Hematopoietic multipotent progenitor cell treated with erythropoietin and hydrocortisone succinate and interleukin-3 and kit ligand, for 15 days (in vitro differentiated cells): Measurements from ENCODE around the gene SPARCL1.
"Not testable (repeated sequence)": the region's sequence is repeated elsewhere in the genome, so short reads cannot be mapped to it uniquely, and the experiment has no call there.

Experiments
- DNase-seq: peaks from one replicate; pipeline ENCODE4 v3.0.0-alpha.2; 2015; ENCODE audit warnings: low spot score

Gene SPARCL1, protein sequence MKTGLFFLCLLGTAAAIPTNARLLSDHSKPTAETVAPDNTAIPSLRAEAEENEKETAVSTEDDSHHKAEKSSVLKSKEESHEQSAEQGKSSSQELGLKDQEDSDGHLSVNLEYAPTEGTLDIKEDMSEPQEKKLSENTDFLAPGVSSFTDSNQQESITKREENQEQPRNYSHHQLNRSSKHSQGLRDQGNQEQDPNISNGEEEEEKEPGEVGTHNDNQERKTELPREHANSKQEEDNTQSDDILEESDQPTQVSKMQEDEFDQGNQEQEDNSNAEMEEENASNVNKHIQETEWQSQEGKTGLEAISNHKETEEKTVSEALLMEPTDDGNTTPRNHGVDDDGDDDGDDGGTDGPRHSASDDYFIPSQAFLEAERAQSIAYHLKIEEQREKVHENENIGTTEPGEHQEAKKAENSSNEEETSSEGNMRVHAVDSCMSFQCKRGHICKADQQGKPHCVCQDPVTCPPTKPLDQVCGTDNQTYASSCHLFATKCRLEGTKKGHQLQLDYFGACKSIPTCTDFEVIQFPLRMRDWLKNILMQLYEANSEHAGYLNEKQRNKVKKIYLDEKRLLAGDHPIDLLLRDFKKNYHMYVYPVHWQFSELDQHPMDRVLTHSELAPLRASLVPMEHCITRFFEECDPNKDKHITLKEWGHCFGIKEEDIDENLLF

DNA sequence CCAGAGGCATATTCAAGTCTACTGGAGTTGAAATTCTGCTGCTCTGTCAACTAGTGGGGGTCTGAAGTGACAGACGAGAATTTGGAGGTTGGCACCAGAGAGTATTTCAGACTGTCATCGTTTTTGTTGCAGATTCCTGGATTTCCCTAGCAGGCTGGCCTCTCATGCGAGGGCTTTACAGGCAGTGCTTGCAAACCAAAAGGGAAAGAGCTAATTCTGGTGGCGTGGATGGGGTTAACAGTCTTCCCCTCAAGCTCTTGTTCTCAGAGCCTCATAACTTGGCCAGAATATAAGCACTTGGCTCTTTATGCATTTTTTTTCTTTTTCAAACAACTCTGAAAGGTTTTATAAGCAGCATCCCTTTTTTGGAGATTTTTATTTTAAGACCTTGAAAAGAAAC, at the start of gene SPARCL1:
TSS of gene SPARCL1 (minus strand) at position 190 of the 400 bp plus-strand sequence. CDS start 29,802 bp downstream, outside the sequence.
- no peak for DNase-seq

DNA sequence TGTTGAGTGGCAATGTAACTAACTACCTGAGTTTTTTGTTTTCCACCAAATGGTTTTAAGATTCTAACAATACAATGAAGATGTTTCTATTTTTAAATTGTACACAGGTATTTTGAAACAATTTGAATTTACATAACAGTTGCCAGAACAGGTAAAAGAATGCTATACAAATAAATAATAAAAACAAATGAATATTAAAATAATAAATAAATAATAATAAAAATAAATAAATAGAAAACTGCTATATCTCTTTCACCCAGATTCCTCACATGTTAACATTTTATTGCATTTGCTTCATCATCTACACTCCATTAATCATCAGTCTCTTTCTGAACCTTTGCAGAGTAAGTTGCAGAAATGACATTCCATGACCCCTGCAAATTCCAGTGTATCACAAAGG, 46.8 kb upstream of the SPARCL1 start:
- DNase-seq, result no peak

DNA sequence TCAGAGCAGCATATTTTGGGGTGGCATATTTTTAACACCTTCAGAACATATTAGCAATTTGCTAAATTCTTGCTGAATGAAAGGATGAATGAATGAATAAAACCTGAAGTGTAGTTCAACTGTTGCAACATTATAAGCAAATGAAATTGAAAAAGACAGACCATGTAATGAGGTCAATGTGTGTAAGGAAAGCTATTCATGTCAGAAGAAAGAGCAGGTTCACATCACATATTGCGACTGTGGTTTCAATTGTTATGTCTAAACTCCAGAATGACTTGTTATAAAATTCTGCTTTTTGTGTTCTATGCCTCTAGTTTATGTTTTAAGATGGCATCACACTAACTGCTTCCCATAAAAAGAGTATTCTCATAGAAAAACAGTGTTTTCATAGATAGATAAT, 46.2 kb upstream of the SPARCL1 start:
- DNase-seq, result no peak

DNA sequence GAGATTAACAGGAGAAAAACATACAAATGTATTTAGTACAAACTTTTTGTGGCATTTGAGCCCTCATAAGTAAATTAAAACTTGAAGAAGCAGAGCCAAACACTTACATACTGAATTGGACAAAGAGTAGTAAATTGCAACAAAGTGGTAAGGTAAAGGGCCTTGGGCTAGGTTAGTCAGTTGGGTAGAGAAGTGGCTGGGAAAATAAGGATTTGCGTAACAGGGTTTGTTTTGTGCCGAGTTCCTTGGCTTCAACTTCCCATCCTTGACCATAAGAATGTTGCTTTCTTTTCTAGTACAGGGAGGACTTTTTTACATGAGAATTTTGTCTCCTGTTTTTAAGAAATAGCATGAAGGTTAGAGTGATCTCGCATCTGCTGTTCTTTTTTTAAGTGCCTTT, 45.8 kb upstream of the SPARCL1 start:
- no peak for DNase-seq

DNA sequence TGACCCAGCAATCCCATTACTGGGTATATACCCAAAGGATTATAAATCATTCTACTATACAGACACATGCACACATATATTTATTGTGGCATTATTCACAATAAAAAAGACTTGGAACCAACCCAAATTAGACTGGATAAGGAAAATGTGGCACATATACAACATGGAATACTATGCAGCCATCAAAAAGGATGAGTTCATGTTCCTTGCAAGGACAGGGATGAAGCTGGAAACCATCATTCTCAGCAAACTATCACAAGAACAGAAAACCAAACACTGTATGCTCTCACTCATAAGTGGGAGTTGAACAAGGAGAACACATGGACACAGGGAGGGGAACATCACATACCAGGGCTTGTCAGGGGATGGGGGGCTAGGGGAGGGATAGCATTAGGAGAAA, 45.2 kb upstream of the SPARCL1 start:
- not testable (repeated sequence) for DNase-seq

DNA sequence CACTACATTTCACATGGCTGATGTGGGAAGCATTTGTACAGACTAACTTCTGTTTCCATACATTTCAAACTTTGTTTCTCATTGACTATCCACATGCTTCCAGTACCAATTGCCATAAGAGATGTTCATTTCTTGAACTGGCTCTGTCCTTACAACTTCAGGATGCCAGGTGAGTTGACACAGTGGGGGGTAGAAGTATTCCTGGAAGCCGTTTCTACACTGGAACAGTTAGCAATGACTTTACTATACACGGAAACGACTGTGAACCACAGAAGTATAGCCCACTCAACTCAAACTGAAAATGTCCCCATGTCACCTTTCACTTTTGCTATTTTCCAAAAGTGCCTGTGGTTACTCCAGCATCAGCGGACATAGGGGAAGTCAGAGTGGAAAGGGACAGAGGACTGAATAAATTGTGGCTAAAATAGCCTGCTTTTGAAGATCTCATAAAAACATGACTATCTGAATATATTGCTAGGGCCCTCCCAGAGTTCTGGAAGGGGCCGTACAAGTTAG, 41.2 kb upstream of the SPARCL1 start:
- no peak for DNase-seq

DNA sequence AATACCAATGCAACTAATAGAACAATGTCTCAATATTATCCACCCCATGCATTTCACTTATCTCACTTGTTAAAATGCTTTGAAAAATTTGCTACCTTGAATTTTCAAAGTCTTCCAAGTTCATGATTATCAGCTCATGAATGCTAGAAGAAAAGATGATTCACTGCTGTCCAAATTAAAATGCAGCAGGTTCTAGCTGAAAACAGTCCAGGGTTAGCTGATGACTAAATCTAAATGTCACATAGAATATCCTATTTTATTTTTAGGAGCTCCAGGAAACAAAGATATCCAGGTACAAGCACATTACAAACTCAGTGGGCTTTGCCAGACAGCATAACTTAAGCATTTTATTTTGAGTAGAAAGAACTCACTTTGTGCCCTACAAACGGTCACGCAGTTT, 38.0 kb upstream of the SPARCL1 start:
- no peak for DNase-seq

DNA sequence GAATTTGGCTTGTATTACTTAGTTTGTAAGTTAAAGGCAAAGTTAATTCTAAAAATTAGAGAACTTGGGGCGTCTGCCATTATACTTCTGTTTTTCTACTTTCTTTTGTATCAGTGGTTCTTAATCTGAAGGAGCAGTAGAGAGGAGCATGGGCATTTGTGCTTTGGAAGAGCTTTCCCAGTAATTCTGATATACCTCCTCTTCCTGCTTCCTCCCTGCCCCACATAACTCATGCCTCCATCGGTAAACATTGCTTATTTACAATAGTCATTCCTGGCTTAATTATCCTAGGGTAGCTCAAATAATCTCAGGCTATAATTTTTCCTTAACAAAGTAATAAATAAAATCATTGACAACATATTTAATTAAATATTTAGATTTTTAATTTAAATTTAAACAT, 37.1 kb upstream of the SPARCL1 start:
- DNase-seq, result no peak

DNA sequence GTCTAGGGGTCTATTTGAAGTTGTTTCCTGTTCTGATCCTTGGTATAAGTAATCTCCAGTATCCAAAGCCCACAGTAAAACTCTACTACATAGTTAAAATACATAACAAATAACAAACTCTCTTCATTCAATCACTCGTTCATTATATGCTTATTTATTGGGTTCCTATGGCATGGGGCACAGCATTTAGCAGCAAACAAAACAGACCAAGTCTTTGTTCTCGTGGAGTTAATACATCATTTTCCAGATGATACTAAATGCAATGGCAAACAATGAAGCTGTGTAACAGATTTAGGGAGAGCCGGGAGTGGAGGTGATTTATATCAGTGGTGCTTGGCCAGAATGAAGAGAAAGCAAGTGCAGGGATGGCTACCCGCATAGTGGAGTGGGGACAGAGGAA, 36.6 kb upstream of the SPARCL1 start:
- no peak for DNase-seq

DNA sequence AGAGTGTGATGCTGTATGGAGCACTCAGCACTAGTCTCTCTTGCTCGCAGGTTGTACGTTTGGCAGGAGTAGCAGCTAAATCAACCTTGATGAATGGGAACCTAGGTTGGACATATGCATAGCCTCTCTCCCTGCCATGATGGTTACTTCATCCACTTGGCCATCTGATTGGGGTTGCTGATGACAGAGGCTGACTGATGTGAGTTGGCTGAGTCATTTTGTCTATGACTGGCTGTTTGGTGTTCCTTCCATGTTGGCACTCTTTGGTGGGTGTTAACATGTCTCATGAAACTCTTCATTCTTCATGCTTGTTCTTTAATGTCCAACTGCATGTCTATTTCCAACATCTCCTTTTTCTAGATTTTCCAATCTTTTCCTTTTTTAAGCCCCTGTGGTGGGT, 31.6 kb upstream of the SPARCL1 start:
- DNase-seq, result no peak

DNA sequence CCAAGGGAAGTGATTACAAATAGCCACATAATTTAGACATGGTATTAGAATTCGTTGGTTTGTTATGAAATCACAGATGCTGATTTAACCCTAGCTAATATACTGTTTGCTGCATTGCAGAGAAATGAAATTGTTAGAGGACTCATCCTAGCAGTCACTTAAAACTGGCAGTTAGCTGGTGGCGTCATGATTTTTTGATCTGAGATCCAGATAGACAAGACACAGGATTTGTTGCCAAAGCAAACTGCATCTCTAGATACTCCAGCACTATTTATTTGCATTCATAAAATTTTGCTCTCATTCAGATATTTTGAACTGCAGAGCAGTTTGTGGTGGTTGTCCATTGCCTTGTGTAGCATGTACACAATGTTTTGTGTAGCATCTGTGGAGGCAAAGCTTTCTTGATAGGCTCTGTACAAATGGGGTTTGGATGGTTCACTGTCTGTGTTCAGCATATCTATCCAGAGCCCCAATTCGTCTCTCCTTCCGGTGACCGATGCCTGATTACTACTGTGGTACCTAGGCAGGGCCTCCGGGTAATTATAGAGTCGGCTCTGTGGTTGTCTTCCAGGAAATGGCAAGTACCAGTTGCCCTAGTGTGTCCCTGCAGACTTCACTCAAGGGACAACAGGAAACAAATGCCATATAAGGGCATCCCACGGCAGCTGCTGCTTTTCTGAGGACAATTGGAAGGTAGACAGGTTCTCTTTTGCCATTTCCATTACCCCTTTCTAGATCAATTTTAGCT, 30.1 kb upstream of the SPARCL1 start:
- no peak for DNase-seq

DNA sequence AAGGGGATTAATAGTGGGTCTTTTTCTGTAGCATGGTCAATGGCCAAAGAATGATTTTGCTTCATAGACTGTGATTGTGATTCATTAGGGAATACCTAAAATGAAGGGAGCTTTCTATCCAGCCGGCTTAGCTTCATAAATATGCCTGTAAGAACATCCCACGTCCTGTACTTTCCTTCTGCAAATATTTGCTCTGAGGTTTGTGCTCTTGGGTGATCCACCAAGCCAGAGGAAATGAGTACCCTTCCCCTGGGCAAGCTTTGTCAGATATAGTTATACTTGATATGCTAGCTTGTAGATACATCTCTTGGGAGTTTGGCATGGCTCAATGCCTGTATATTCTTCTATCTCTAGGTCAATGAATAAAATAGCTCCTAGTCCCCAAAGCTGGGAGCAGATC, 28.2 kb upstream of the SPARCL1 start:
- no peak for DNase-seq

DNA sequence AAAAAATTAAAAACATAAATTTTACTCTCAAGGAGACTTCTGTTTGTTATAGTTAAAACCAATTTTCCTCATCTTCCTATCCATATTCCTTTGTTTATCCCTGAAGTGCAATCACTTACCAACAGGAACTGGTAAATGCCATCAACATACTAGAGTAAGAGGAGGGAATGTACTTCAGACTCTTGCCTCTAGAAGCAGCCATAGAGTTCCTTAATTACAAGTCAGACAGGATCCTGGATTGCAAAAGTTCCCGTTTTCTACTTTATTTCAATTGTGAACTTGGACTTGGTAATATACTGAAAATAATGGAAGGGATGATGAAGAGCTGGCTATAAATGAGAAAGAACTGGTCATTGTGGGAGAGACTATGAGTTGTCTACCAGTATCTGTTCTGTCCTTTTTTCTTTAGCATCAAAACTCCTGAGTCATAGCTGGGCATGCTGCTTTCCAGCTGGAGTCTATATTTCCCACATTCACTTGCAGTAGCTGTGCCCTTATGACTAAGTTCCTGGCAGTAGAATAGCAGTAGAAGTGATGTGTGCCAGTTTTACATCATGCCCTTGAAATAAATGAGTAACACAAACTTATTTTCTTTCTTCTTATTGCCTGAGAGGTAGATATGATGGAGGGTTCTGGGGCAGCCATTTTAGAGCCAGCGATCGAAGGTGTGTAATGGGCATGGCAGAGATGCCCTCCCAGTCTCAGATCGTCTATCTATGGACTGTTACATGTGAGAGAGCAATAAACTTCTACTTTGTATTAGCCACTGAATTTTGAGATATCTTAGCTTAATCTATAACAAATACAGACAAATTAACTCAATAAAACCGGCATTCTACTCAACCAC, 26.8 kb upstream of the SPARCL1 start:
- DNase-seq, result no peak

DNA sequence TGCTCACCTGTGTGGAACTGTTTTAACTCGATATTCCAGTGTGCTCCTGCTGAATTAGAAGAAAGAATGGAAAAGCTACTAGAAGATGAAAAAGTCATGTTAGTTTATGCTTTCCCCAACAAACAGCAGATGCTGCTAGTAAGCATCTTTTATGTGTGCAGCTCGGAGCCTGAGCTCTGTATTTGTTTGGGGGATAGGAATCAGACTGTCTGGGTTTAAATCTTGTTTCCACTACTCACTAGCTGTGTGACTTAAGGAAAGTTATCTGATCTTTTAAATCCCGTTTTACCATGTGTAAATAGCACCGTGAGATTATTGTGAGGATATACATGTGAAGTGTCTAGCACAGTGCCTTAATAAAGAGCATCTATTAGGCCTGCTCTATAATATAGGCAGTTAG, 24.0 kb upstream of the SPARCL1 start:
- DNase-seq, result no peak

DNA sequence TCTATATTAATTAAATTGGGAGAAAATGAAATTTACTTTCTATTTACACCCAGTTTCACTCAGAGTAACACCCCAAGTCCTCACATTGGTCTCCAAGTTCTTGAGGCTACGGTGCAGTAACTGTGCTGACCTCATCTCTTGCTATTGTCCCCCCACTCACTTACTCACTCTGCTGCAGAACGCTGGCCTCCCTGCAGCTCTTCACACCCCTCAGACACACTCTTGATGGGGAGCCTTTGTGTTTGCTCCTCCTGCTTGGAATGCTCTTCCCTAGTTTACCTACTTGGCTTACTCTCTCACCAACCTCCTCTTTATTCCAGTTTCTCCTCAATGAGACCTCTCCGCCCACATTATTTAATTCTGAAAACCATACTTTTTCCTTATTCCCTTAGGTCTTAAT, 22.2 kb upstream of the SPARCL1 start:
- DNase-seq, result no peak

DNA sequence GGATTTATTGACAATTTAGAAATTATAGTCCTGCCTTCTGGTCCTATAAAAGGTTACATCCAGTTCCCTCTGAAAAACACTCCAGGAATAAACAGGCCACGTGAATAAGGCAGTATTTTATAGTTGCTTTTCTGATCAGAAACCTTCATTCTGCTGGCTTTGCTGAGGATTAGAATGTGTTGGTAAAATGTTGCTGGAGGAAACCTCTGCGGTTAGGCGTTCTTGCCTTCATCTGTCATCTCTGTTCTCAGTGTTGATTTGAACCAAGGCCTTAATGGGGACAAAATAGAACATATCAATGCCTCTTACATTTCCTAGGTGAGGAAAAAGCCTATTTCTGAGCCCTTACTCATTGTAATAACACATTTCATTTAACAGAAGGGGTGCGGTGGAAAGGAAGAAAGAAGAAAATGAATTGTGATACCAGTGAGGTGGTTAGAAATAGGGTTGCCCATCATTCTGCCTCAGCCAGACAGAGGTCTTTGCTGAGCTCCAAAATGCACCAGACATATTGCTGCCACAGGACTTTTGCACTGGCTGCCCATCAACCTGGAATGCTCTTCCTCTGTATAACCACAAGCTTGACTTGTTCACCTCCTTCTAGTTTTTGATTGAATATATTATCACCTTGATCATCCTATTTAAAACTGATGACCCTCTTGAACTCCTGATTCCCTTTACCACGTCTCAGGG, 18.0 kb upstream of the SPARCL1 start:
- no peak for DNase-seq

DNA sequence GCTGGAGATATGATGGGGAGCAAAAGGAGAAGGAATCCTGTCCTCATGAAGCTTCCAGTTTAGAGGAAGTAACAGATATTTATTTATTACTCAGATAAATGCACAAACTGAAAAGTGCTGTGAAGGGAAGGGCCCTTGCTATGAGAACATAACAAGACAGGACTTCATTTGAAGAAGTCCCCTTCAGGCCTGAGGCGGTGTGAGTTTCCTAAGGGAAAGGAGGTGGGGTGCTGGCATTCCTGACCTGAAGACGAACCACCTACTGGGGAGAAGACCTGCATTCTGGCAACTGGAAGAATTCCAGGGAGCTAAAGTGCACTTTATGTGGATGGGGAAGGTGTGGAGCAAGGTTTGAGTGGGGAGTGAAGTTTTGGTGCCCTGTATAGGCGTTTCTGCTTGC, 15.9 kb upstream of the SPARCL1 start:
- no peak for DNase-seq

DNA sequence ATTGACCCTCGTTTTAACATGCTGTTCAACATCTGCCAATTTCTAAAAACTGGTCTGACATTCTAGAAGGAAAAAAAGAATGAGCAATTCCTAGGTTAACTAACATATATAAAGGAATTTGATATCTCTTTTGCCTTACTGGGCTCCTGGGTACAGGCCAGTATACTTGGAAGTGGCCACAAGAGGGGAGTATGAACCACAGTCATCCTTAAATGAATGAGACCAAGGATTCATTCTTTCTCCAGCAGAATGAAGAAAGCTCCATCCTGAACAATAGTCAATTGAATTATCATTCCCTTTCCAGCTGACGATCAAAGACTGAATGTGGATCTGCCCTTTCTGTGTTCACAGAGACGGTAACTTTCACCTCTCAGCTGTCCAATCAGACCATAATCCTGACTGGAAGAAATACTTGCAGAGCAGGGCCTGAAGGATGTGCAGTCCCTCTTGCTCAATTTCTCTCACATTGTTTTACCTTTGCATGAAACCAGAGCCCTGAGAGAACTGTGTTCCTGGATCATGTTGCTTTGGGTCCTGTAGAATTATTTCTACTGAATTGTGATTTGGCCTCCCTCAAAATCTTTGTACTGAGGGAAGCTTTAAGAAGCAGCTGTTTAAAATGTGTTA, 14.8 kb upstream of the SPARCL1 start:
- no peak for DNase-seq

DNA sequence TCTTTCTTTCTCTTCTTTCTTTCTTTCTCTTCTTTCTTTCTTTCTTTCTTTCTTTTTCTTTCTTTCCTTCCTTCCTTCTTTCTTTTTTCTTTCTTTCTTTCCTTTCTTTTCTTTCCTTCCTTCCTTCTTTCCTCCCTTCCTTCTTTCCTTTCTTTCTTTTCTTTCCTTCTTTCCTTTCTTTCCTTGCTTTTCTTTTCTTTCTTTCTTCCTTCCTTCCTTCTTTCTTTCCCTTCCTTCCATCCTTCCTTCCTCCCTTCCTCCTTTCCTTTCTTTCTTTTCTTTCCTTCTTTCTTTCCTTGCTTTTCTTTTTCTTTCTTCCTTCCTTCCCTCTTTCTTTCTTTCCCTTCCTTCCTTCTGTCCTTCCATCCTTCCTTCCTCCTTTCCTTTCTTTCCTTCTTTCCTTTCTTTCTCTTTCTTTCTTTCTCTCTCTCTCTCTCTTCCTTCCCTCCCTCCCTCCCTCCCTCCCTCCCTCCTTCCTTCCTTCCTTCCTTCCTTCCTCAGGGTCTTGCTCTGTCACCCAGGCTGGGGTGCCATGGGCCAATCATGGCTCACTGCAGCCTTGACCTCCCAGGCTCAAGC, 13.6 kb upstream of the SPARCL1 start:
- no peak for DNase-seq

DNA sequence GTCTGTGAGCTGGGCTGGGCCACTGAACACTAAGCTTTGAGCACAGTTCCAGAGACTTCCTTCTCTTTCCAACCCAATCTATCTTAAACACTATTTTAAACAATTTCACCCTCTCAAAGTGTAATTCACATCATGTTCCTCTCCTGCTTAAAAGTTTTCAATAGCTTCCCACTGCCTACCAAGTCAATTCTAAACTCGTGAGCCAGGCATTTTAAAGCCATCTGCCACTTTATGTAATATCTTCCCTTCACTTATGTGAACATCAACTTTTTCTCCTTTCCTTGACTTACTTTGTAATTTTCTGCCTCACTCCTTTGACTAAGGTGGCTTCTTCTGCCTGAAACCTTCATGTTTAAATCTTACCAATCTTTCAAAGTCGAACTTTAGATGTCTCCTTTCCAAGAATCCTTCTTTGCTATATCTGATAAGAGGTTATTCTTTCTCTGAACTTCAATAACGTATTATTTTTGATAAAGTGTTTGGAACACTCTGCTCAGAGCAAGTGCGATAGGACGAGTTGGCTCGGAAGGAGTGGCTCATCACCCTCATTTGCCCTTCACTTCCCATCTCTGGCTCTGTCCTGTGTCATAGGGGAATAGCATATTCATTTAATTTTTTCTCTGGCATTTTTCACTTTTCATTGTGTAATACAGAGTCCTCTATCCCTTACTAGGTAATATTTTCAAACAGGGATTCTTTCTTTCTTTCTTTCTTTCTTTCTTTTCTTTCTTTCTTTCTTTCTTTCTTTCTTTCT, 13.0 kb upstream of the SPARCL1 start:
- no peak for DNase-seq
